TTC549 (cell line): ENCODE data around the gene TNRC6B.
"Not testable (repeated sequence)": the region's sequence is repeated elsewhere in the genome, so short reads cannot be mapped to it uniquely, and the experiment has no call there.

ENCODE experiments used
- FAIRE-seq: peaks from 2 replicates; lab custom pipeline; 2012; peaks lifted over from hg19 to GRCh38; lab: Jason Lieb, UNC

Gene TNRC6B, protein sequence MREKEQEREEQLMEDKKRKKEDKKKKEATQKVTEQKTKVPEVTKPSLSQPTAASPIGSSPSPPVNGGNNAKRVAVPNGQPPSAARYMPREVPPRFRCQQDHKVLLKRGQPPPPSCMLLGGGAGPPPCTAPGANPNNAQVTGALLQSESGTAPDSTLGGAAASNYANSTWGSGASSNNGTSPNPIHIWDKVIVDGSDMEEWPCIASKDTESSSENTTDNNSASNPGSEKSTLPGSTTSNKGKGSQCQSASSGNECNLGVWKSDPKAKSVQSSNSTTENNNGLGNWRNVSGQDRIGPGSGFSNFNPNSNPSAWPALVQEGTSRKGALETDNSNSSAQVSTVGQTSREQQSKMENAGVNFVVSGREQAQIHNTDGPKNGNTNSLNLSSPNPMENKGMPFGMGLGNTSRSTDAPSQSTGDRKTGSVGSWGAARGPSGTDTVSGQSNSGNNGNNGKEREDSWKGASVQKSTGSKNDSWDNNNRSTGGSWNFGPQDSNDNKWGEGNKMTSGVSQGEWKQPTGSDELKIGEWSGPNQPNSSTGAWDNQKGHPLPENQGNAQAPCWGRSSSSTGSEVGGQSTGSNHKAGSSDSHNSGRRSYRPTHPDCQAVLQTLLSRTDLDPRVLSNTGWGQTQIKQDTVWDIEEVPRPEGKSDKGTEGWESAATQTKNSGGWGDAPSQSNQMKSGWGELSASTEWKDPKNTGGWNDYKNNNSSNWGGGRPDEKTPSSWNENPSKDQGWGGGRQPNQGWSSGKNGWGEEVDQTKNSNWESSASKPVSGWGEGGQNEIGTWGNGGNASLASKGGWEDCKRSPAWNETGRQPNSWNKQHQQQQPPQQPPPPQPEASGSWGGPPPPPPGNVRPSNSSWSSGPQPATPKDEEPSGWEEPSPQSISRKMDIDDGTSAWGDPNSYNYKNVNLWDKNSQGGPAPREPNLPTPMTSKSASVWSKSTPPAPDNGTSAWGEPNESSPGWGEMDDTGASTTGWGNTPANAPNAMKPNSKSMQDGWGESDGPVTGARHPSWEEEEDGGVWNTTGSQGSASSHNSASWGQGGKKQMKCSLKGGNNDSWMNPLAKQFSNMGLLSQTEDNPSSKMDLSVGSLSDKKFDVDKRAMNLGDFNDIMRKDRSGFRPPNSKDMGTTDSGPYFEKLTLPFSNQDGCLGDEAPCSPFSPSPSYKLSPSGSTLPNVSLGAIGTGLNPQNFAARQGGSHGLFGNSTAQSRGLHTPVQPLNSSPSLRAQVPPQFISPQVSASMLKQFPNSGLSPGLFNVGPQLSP (N-terminal part only)

DNA sequence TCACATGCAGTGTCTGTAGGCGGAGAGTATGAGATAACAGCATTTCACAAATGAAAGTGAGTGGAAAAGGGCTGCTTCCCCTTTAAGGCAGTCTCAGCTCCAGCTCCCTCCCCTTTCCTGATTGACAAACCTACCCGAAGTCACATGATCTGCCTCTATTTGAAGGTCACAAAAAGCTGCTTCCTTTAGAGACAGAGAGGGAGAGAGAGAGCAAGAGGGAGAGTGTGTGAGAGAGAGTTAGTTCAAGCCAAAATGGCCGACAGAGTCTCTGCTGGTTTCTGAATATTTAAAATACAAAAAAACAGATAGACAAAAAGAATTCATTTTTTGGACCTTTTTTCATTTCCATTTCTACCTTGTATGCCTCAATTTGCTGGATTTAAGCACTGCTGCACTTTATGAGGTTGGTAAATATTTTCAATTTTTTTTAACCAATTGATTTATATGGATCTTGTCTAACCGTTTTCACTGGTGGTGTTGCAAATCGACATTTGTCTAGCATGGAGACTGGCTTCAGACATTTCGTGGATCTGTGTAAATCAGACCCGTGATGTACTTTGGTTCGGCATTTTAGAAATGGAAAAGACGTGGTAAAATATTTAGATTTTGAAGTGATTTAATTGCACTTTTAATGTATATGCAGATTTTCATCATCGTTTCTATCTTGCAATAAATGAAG lies at the start of gene TNRC6B:
Gene TNRC6B, plus strand, starts transcription at position 188 of the 679 bp plus-strand sequence. Its CDS starts 211 bp downstream, at position 399.
- FAIRE-seq = peak; percentile 97

DNA sequence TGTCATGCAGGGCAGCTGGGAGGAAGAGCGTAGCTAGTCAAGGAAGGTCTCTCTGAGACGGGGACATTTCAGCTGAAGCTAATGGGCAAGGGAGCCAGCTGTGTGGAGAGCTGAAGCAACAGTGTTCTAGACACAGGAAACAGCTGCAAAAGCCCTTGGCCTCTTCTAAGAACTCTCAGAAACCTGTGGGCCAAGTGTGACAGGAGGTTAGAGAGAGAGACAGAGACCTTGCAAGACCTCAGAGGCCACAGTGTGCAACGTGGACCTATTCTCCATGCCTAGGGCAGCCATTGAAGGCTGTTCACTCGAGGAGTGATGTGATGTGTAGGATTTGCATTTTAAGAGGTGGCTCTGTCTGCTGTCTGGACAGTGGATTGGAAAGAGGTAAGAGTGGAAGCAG lies 48.7 kb upstream of the TNRC6B start:
- FAIRE-seq = no peak

DNA sequence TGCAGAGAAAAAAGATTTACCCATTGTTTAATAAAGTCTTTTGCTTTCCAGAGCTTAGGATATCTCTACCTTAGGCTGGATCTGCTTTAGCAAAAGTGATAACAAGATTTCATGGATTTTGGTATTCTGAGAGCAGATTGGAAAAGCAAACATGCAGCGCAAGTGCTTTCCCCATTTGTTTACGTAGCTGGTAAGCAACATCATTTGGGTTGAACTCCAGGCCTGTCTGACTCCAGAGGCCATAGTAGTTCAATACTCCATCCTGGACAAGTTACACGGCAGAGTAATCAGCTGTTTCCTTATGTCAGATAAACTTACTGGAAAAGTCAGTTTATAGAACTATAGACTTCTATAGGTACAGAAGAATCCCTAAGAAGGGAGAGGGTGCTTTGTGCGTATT lies 40.6 kb upstream of the TNRC6B start:
- no peak for FAIRE-seq

DNA sequence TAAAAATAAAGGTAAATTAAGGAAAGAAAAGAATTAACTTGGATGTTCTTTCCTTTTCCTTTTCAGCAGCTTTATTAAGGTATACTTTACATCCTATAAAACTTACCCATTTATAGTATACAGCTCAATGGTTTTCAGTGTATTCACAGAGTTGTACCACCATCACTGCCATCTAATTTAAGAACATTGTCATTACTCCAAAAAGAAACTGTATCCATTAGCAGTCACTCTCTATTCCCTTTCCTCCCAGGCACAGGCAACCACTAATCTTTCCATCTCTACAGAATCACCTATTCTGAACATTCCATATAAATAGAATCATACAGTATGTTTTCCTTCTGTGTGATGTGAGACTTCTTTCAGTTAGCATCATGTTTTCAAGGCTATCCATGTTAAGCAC lies 38.9 kb upstream of the TNRC6B start:
- FAIRE-seq = no peak

DNA sequence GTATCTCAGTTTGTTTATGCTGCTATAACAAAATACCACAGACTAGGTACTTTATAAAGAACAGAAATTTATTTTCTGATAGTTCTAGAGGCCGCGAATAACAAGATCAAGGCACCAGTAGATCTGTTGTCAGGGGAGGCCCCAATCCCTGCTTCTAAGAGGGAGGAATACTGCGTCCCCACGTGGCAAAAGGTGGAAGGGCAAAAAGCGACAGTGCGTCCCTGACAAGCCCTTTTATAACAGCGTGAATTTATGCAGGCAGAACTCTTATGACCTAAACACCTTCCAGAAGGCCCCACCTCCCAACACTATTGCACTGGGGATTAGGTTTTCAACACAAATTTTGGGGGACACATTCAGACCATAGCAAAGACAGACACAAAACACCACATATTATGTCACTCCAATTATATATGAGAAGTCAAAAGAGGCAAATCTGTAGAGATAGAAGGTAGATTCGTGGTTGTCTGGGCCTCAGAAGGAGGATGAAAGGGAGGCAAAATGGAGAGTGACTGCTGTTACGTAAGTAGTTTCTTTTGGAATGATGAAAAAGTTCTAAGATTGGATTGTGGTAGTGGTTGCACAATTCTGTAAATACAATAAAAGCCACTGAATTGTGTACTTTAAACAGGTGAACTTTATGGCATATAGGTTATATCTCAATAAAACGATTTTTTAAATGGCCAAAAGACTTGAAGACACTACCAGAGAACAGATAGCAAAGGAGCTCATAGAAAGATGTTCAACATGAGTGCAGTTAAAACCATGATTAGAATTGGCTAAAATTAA lies 30.1 kb upstream of the TNRC6B start:
- no peak for FAIRE-seq

DNA sequence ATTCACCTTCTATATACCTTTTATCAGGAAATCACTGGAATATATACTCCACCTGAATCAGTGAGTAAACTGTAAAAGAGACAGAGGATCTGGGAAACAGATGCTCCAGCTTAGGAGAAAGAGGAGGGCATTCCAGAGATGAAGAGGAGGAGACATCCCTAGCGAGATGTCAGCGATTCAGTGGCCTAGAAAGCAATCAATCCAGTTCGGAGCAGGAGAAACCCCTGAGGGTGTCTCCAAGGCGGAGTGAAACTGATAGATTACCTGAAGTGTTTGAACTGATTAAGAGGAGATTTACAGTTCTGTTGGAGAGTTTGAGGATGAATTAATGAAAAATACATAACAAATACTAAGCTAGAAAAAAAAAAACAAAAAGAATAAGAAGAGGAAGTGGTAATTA lies 24.5 kb upstream of the TNRC6B start:
- no peak for FAIRE-seq

DNA sequence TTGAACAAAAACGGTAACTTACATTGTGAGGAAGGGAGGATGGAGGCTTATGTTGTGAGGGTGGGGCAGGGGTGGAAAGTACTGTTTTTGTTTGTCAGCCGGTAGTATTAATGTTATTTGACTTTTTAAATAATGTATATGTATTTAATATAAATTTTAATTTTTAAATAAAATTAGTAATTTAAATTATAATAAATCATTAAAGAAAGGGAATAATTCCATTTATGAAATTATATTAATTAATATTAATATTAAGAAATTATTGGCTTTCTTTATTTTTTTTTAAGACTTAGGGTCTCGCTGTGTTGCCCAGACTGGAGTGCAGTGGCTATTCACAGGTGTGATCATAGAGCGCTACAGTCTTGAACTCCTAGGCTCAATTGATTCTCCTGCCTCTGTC lies 24.0 kb upstream of the TNRC6B start:
- peak; percentile 33 for FAIRE-seq

DNA sequence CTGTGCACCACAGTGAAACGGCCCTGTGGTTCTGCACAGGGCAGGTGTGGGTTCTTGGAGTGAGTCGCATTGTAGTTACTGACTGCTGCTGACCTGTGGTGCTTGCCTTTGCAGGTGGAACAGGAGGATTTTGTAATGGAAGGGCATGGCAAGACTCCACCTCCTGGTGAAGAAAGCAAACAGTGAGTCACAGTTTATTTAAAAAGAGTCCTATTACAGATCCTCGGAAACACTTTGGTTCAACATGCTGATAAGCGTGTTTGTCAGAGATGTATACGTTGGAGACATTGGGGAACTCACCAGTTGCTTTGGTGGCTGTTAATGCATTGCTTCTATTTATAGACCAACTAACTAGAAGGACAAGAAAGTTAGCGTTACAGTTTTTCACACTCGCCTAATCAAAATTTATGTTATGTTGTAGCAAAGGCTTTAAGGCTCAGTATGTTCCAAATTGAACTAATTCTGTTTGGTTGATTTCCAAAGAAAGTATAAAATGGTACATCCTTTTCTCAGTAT lies 21.7 kb upstream of the TNRC6B start:
- FAIRE-seq = no peak

DNA sequence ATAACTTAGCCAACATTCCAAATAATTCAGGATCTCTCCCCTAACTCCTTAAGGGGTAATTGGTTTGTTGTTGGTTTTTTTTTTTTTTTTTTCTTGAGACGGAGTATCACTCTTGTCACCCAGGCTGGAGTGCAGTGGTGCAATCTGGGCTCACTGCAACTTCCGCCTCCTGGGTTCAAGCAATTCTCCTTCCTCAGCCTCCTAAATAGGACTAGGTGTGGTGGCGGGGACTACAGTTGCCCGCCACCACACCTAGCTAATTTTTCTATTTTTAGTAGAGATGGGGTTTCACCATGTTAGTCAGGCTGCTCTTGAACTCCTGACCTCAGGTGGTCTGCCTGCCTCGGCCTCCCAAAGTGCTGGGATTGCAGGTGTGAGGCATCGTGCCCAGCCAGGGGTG lies 21.0 kb upstream of the TNRC6B start:
- FAIRE-seq = not testable (repeated sequence)

DNA sequence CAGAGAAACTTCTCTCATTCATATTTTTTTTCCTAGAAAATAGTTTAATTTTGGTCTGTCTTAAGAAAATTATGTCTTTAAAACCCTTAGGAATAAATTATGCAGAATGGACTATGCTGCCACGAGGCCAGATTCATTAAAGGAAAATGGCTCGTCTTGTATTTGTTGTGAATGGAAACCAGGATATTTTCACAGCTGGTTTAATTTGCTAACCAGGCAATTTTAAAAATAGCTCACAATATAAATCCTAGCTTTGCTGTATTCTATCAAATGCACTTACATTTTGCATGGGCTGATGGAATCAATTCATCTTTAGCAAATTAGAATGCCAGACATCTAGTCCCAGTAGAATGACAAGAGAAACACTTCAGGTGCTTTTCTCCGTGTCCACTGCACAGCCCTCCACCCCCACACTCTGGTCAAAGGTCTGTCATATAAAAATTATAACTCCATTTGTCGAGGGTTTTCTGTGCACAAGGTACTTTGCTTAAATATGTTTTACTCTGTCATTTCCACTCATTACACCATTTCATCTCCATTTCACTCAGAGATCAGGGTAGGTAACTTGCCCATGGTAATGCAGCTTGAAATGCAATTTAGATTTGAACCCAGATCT lies 20.3 kb upstream of the TNRC6B start:
- FAIRE-seq = no peak

DNA sequence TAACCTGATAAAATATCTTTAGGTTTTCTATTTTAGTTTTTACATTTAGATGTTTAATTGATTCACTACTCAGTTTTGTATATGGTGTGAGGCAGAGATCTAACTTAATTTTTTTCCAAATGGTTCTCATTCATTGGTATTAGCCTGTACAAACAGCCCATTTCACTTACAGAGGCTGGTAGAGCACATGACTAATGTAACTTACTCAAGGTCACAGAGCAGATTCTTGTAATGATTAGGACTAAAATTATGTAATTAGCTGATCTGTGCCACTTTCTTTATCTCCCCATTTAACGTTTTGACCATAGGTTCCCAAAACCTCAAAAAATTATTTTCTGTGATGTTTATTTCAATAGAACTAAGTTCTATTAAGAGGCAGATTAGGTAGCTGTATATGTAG lies 16.5 kb upstream of the TNRC6B start:
- no peak for FAIRE-seq

DNA sequence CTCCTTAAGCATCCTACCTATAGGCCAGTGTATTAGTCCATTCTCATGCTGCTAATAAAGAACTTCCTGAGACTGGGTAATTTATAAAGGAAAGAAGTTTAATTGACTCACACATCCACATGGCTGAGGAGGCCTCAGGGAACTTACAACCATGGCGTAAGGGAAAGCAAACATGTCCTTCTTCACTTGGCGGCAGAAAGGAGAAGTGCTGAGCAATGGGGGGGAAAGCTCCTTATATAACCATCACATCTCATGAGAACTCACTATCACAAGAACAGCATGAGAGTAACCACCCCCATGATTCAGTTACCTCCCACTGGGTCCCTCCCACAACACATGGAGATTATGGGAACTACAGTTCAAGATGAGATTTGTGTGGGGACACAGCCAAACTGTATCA lies 12.2 kb upstream of the TNRC6B start:
- not testable (repeated sequence) for FAIRE-seq

DNA sequence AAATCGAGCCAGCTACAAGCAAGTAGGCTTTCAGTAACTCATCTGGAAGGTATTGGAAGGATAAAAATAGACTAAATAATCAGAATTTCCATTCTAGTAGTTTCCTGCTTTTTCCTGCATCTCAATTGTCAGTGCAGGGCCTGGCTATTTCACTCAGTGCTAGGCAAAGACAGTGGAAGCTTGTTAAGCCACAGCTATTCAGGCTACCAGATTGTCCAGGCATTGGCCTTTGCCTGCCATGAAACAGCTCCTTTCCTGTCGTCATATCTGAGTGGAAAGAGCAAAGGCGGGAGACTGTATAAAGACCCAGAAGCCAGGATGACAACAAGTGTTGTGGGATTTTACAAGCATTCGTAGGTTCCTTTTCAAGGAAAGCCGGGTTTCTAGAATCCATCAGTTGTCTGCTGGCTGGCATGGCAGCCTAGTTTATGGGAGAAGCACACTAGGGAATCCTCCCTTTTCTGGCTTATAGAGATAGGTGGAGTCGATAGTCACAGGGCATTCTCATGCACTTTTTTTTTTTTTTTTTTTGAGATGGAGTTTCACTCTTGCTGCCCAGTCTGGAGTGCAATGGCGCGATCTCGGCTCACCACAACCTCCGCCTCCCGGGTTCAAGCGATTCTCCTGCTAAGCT lies 2.0 kb upstream of the TNRC6B start:
- no peak for FAIRE-seq

DNA sequence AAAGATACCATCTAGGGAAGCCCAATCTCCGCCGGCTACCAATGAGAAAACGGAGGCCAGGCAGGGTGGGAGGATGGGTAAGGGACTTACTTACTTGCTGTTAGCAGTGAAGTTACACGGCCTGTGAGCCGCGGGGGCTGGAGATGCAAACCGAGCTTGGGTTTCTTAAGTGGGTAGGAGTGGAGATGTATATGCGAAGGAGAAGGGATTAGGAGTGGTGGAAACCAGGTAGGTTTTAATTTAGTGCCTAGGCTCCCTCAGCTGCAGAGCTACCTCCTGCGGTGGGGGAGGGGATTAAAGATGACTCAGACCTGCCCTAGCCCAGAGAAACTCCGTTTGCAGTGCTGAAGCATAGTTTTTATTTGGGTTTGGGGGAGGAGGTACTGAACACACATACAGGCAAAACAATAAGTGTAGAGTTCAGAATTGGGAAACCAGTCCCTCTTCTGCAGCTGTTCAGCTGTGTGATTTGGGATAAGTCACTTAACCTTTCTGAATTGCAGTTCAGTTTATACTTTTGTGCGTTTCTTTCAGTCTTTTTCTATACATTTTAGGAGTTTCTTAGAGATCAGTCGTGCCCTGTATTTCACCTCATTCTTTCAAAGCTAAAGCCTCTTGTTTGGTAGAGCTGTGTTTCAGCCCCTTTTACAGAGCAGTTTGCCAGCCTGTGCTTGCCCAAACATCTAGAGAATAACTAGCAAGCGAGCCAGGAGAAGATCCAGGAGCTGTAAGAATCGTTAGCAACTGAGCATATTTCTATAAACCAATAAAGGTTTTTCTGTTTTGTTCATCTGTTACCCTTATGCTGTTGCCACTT lies 596 bp upstream of the TNRC6B start:
- FAIRE-seq = no peak

DNA sequence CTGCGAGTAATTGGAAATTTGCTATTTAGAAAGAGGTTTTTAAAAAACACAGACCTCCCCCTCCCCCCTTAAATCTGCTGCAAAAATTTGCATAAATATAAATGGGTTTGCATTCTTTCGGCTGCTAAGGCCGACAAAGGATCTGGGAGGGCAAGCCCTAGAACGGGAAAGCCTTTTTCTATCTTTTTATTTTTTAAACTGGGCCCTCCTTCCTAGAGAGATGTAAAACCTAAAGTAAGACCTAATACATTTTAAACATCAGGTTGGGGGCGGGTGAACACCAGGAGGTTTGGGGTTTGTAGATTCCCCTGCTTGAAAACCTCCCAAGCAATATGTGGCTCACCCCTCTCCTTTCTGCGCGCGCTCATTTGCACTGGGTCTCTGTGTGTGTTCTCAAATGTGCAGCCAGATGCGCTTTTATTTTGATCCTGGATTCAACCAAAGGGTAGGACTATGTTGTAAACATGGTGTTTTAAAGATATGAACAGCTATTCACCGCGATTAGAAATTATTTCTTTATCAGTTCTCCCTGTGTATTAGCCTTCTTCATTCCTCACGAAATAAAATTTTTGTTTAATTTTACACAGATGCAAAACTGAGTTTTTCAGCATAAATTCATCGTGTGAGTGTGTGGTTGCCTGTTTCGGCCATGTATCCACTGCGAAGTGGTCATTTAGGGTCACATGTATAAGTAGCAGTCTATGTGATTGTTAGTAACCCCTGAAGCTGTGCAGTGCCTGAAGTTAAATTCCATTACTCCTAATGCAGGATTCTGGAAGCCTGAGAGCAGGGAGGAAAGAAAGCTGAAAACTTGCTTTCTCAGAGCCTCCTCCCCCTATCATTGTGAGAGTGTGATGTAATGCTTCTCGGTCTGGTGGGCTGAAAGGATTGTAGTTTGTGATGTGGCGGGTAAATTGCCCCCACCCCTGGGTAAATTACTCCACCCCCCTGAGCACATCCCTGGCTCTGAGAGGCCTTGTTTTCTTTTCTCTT lies 988 bp downstream of the TNRC6B start:
- no peak for FAIRE-seq

DNA sequence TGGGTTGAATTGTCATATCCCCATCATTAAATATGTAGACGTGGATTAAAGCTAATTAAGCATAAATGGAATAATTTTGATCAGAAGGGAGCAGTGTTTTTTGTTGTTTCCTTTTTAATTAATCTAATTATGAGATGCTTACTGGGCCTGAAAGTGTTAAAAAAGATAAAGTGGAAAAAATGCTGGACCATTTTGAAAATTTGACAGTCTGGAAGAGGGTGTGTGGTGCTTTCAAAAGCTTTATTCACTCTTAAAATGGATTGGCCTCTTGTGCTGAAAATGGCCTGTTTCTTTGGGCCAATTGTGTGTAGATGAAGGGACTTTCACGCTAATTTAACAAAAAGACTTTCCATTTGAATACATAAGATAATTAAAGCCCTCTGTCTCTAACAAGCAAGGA lies 1.8 kb downstream of the TNRC6B start:
- FAIRE-seq = no peak

DNA sequence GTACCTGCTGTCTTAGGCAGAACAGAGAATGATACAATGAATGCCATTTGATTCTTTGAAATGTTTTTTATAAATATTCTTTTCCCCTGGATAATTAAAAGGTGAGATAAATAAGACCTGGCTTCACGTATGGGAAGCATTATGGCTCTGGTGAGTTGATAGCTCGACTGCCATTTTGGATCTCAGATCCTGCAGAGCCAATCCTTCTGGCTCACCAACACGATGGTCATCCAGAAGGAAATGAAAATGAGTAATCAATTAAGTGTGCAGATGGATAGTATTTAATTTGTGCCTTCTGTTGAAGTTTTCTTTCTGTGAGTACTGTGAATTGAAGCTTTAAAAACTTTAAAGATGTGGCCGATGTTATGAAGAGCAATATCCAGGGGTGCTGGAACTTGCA lies 2.7 kb downstream of the TNRC6B start:
- FAIRE-seq = no peak

DNA sequence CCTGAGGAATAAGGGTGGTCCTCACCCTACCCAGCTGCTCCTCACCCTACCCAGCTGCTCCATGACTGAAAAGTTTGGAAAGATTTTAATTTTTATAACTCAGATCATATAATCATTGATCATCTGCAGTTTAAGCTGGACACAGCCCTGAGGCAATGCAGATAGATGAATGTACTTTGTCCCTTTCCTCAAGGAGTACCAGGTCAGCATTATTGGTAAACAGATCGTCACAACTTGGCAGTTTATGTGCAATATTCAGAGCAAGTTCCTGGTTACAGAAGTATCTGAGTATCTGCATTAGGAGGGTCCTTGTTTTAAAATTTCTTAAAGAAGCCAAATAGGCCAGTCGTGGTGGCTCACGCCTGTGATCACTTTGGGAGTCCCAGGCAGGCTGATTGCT lies 3.6 kb downstream of the TNRC6B start:
- FAIRE-seq = no peak
